ENCODE measurements around the gene FOXN3.

- no peak for TF ChIP-seq SP1 (IDR thresholded peaks at IDR 0.05)
- TF ChIP-seq L3MBTL2 (conservative IDR thresholded peaks at IDR 0.05), result no peak
- TF ChIP-seq ELF4 (IDR thresholded peaks at IDR 0.05), result no peak
- TF ChIP-seq FOXM1 (IDR thresholded peaks at IDR 0.05; ENCODE audit: borderline replicate concordance), result no peak
- no peak for TF ChIP-seq TARDBP (IDR thresholded peaks at IDR 0.05)
- TF ChIP-seq BHLHE40 (IDR thresholded peaks at IDR 0.05; ENCODE audit: borderline replicate concordance), result no peak
Measured at GRCh38 chr14:89309670-89310177, 107.3 kb downstream of the FOXN3 start.
